GM19468 (cell line): Measurements from ENCODE around the gene FNDC3B.

Experiments
- ATAC-seq: cut with Tn5 transposase; IDR thresholded peaks from one replicate; pipeline ENCODE4 v1.9.1; 2021; ENCODE audit warnings: mild to moderate bottlenecking, moderate library complexity, moderate number of reproducible peaks; ENCODE audit not compliant: unreplicated experiment; ENCODE audit errors: extremely low read depth

FNDC3B gene

DNA sequence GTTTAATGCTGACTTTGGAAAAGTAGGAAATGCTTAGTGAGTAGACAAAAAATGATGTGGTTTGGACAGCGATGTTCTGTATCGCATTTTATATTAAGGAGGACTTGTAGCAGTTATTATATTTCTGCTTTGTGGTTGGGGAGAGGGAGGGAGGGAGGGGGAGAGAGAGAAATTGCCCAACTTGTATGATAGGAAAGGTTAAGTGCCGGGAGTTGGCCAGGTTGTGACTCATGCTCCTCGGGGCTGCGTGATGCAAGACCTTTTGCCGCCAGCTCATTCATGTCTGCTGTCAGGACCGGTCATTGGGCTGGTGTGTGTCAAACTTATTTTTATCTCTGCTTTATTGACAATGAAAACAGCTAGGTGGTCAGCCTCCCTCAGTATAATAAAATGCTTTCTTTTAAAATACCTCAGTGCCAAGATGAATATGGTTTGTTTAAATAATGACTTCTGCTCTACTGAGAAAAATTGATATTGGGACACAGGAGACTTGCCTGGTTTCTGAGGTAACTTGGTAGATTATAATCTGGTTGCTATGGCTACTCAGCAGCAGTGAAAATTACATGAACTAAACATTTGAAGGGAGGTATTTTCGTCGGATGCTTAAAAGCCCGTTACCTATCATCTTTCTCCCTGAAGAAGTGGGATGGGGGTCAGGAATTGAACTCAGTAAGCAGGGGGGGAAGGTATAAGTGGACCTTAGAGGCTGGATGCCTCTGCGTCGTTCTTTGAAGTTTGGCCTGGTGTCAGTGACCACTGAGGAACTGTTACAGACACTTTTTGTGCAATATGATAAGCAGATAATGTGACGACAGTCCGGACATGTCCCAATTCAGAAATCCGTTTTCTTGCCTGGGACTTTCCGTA lies 90.7 kb downstream of the FNDC3B start:
- ATAC-seq, result no peak

DNA sequence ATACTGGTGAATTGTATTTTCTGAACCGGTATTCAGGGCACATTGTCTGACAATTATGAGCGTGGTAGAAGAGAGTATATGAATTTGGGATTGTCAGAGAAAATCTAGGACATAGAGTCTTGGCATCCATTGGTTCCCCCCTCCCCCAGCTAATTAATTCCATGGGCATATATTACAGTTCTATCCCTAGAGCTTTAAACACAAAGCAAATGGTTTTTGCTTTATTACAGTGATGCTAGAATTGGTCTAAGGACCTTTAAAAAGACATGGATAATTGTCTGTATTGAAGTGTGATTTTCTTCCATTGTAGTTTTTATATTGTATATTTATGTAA lies 91.3 kb downstream of the FNDC3B start:
- no peak for ATAC-seq

DNA sequence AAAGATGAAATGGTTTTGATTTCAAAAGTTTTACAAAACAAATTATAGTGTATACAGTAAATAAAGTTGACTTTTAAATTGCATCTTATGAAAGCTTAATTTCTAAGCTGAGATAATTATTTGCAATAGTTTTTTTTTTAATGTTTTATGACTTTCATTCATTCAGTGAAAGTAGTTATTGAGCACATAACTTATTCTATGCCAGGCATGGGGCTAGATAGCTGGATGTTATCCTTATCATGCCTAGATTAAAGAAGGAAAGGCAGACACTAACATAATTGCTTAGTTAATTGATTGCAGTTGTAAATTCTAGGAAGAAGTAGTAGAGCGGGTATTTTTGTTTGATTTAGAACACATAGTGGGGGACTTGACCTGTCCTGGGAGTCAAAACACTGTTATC lies 92.4 kb downstream of the FNDC3B start:
- ATAC-seq, result no peak

DNA sequence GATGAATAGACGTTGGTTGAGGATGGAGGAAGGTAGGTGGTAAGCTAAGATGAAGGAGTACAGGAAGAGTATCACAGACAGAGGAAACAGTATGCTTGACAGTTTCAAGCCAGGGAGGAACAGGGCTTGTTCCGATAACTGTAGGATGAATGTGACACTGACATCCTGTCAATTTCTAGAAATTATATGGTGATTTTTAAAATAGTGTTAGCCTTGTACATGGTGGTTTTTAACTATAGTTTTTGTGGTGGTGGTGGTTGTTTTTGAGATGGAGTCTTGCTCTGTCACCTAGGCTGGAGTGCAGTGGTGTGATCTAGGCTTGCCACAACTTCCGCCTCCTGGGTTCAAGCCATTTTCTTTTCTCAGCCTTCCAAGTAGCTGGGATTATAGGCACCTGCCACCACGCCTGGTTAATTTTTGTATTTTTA lies 92.8 kb downstream of the FNDC3B start:
- ATAC-seq, result no peak

DNA sequence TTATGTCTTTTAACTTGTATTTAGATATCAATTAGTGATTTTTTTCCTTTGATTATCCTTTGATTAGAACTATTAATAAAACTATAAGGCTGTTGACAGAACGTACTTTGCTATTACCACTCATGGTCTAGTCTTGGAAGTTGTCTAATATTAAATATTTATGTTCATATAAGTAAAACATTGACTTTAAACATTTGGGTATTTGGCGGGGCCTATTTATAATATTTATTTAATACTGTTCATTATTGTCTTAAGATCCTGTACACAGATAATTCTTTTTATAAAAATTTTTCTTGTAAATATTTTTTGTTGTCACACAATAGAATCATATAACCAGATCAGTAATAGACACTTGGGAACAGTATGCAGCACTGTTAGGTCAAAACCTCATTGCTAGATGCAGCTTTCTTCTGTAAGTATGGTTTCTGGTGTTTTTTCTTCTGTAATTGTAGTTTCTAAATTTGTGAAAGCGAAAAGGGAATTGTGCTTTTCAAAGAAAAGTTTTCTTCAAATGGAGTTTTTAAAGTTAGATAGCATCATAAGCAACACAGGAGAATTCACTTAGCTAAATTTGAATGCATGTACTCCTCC lies 93.4 kb downstream of the FNDC3B start:
- ATAC-seq, result no peak

DNA sequence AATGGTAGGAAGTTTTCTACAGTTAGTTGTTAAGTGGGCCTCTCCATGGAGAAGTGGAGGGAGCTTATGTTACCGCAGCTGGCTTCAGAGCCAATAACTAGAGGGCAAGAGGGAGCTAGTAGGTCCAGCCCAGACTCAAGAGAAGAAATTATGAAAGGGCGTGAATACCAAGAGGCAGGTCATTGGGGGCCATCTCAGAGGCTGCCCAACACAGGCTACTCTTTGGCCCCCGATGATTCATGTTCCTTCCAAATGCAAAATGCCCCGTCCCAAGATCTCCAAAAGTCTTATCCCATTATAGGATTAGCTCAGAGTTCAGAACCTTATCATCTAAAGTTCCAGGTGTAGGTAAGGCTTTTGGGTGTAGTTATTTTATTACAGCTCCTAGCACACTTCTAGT lies 94.5 kb downstream of the FNDC3B start:
- no peak for ATAC-seq

DNA sequence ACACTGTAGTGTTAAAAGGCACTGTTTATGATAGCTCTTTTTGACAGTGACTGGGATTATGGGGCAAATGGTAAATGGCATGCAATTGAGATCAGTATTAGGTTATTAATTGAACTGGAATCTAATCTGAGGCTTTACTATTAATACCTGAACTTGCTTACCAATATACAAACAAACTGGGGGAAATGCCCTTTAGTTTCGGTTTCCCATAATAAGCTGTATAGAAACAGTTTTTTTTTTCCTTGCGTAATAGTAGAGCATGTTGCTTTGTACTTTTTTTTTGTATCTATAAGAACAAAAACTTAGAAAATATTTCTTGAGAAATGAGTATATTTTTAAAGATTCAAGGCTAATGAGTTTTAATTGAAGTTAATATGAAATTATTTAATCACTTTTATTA lies 95.0 kb downstream of the FNDC3B start:
- no peak for ATAC-seq

DNA sequence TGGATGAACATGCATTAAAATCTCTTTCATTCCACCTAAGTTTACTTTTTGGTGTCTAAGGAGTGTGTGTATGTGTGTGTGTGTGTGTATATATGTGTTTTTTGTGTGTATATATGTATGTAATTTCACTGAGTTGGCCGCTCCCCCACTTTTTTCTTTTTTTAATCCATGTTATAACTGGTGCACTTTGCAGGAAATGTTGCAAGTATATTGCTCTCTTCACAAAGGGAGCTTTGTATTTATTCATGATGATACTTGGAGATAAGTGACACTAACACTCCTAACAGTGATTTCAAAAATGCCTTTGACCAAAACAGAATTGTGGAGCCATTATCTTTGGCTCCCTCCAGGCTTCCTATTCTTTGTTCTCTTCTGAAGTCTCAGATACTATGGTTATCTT lies 95.8 kb downstream of the FNDC3B start:
- no peak for ATAC-seq

DNA sequence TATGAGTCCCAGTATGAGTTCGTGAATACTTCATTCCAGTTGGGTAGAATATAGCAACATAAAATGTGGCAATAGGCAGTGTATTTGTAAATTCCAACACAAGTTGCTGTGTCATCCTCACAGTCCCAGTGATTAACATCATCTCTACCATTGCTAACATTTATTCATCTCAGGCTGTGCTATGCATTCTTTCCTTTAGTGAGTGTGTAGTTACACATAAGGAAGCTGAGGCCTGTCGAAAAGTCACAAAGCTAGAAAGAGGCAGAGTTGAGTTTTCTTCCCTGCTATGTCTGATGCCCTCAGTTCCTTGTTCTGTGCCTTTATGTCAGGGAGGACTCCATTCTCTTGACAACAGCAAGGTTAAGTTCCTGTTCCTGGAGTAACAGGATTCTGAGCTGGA lies 96.4 kb downstream of the FNDC3B start:
- no peak for ATAC-seq

DNA sequence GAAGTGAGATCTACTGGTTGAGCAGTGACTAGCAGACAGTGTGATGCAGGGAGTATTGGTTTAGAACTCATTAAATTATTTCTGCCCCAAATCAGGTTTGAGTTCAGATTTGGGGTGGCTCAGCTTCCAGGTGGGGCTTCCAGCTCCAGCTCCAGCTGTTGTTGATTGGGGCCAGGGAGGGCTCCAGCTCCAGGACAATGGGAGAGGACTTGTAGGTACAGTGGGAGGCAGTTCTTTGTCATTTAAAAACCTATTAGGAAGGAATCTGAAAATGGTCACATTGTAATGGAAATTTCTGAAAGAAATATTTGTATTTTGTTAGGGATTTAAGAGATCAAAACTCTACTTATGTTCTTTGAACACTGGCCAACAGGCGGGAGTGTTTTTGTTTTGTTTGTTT lies 97.0 kb downstream of the FNDC3B start:
- no peak for ATAC-seq

DNA sequence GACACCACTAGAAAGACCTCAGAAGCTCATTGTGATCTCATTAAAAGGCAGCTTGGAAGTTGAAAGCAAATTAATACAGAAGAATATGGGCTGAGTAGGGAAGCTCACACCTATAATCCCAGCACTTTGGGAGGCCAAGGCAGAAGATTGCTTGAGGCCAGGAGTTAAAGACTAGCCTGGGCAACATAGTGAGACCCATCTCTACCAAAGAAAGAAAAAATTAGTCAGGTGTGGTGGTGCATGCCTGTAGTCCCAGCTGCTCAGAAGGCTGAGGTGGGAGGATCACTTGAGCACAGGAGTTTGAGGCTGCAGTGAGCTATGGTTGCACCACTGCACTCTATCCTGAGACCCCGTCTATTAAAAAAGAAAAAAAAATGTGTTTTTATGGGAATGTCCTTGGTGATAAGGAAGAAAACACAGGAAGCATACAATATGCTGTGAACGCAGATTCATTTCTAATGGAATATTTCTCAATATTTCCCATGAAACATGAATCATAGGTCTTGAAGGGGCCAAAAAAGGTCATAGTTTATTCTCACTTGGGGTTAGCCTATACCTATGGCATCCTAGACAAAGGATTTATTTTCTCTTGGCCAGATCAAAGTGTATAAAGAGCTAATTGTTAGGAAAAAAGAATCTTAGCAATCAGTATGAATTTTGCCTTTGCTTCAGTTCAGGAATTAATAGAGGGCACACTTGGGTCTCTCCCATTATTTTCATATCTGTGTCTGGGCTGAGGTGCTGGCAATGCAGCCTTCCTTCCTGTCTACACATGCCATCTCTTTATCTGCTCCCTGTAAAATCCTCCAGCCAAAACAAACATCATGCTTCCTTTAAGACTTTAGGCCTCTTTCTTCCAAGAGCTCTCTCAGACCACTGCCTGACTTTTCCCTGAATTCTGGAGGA lies 98.2 kb downstream of the FNDC3B start:
- ATAC-seq, result no peak

DNA sequence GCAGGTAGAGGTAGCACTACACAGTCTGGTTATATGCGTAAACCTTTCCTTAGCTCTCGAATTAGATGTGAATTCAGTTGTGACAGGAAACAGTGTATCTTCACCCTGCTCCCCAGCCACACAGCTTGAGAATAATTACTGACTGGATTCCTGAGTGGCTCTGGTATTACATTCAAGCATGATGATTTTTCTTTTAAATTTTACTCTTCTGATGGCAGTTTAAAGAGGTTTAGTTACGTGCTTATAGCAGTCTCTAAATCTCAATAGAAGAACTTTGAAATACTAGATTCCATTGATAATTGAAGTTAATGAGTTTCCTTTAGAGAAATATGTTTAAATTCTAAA lies 98.8 kb downstream of the FNDC3B start:
- ATAC-seq, result no peak

DNA sequence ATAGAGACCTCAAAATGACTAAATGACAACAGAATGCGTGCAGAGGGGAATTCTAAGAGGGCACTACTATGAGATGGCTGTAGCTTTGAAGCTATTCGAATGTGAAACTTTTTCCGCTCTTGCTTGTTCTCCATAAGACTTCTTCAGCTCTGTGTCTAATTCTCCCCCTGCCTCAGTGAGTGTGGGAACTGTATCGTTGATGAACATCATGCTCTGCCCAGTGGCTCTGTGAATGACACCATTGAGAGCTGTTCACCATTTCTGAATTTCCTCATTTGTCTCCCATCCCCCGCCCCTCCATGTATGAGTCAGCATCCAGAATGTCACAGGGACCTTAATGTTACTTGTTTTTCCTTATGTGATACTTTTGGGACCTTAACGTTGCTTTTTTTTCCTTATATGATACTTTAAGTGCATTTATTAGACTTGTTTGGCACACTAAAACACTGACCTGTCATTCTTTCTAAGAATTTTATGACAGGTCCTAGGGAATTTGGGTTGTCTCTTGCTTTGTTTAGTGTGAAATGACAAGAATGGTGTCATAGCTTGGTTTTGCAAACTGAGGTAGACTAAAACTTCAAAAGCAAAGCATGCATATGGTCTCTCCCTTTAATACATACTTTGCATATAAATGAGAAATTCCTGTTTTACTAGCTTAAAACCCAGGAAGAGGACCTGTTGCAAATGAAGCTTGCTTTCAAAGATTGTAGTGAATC lies 99.6 kb downstream of the FNDC3B start:
- ATAC-seq, result peak; percentile 18

DNA sequence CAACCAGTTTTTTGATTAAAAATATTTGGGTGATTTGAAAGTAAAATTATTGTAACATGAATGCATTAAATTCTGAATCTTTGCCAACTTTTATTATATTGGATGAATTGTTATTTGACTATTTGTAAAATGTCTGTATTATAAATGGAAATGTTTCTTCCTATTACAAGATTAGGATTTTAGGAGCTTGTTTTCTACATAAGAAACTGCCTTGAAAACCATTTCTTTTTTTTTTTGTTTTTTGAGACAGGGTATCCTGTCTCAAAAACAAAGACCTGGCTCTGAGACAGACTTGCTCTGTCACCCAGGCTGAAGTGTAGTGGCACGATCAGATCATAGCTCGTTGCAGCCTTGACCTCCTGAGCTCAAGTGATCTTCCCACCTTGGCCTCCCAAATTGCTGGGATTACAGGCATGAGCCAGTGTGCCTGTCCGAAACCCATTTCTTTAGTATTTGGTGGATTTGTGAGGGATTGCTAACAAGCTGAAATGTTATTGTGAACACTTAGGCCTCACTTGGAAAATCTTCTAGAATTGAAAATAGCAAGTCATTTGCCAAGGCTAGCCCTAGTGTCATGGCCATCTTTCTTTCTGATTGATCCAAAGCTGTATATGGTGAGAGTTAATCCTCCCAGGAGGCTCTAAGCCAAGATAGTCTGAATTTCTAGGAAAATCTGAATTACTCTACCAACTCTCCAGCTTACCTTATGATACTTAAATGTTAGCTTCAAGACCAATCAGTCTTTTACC lies 100.3 kb downstream of the FNDC3B start:
- ATAC-seq, result no peak

DNA sequence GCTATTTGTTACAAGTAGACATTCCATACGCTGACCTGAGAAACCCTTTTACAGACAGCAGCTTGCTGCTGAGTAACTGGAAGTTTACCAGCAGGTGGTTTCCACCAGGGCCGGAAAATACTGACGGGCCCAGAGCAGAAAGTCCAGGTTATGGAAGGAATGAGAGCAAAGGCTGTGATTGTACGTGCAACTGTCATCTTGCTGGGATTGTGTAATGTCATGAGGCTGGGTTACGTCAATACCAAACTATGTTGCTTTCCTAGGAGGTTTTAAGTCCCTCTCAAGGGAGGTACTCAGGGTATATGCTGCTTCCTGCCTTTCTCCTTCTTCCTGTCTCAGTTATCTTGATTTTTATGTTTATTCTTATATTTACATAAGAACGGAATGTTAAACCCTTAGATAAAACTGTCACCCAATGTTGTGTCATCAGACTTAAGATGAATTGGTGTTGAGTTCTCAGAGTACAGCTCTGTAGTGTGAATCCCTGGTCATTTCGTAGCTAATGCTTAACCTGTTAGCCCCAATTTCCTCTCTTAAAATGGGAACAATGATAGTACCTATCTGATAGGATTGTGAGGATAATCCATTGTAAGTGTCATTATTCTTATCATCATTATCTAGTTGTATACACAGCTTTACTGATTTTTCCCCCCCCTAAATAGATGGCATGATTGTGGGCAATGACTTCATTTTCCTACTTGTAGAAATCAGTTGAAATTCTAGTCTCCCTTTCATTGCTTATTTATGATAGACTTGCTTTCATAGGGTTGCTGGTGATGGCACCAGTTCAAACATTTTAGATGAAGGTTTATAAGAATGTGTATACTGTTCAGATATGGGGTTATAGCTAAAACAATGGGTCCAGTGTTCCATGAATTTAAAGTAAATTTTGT lies 101.4 kb downstream of the FNDC3B start:
- no peak for ATAC-seq

DNA sequence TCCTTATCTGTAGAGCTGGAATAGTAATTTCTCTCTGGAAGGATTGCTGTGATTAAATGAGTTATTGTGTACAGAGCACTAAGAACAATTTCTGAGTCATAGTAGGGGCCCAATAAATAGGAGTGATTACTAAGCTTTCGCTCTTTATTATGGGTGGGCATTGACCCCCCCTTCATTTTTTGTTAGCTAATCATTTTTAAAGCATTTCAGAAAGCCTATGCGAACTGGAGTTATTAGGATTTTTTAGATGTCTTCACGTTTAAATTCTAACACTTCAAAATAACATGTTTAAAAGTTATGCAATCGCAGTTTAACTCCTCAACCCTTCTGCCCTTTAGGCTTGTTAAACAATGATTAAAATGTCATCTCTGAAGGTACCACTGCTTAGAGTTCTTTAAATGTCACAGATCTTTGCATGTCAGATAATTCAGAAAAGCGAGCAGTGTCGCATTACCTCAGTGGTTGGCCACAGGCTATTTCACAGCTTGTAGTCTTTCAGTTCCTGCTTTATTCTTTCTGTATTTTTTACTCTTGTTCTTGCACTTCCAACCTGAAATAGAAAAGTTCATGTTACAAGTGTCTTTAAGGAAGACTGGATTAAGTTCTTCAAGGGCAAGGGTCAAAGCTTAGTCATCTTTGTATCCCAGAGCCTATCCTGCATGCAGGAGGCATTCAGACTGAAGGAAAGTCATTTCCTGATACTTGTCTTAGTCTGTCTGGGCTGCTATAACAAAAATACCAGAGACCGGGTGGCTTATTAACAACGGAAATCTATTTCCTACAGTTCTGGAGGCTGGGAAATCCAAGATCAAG lies 102.9 kb downstream of the FNDC3B start:
- ATAC-seq, result peak; percentile 49

DNA sequence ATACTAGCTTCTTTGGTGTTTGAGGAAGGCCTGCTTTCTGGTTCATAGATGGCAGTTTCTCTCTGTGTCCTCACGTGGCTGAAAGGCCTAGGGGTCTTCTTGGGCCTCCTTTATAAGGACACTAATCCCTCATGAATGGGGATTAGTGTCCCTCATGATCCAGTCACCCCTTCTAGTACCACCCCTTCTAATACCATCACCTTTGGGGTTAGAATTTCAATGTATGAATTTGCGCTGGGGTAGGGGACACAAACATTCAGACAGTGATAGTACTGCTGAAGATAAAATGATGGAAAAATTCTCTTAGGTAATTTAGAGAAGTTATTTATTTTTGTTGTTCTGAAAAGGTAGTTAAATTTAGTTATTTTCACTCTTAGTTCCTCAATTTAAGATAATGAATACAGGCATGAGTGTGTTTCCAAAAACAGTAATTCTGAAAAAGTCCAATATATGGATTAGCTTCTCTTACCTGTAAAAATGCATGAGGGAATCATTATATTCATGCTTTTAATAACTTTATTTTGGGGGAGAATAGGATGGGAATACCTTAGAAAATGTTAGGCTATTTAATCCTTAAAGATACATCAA lies 103.6 kb downstream of the FNDC3B start:
- no peak for ATAC-seq
